Stimulated activated CD8-positive, alpha-beta memory T cell treated with anti-CD3 and anti-CD28 coated beads, Interleukin-4, amount 100 ng/mL, for 48 hours (primary cell): ENCODE results near the gene DLG2.

Source experiments
- DNase-seq: peaks from one replicate; pipeline ENCODE4 v3.0.0-alpha.2; 2020

DLG2 gene

DNA sequence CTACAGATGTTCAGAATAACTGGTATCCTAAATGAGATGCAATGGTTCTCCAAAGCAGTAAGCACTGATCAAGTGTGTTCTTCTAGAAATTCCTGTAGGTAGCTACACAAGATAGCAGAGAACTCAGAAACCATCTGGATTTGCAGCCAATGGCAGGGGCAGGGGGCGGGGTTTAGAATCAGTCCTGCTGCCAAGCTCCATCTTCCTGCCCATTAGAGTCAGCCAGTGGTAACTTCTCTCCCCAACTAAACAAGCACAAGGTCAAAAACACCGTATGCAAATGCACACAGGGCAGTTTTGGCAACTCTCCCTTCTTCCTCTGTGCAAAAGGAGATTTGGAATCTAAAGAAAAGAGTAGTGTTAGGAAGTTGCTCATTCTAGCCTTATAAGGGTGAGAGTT lies 2103.5 kb downstream of the DLG2 start:
- no peak for DNase-seq

GRCh38 chr11:83522911-83523310 lies 2104.2 kb downstream of the DLG2 start:
- no peak for DNase-seq

GRCh38 chr11:83521647-83522596 lies 2105.2 kb downstream of the DLG2 start:
- DNase-seq: no peak

GRCh38 chr11:83520849-83521248 lies 2106.3 kb downstream of the DLG2 start:
- DNase-seq: no peak

- no peak for DNase-seq
These were observed 2115.5 kb downstream of the DLG2 start for GRCh38 chr11:83511646-83512045.

DNA sequence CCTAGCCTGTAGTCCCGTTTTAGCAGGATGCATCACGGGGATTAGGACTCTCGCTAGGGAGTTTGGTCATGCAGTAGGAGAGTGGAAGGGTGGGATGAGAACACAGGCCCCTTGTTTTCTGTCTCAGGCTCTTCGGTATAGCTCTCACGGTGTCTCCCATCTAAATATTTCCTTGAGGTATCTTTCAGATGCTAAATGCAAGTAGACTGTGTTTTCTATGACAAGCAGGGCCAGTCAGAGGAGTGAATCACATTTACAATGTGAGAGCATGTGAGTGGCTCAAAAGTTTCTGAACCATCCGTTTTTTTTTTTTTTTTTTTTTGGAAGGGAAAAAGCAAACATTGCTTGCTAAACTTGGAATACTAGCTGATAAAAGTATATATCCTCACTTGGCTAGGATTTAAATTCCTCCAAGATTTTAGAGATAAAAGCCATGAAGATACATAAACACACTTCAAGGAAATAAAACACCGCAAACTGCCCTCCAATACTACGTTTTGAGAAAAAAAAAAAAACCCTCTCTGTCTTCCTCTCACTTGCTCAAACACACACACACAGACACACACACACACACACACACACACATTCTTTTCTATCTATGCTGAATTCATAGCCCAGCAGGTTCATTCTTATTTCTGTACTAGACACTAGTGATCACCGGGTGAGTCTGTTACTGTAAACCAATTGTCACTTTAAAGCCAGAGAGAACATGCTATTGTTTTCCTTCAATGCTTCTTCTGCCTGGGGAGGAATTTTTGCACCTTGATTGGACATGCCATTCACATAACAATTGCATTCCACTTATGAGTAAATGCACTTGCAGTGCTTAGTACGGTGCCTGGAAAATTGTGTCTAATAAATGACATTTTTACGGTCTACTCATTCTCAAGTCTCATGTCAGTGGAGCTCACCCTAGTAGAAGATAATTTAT lies 2116.3 kb downstream of the DLG2 start:
- DNase-seq: no peak

- no peak for DNase-seq
These were observed 2118.3 kb downstream of the DLG2 start for GRCh38 chr11:83508804-83509203.

- DNase-seq: no peak
These were observed 2125.1 kb downstream of the DLG2 start for GRCh38 chr11:83502041-83502440.

DNA sequence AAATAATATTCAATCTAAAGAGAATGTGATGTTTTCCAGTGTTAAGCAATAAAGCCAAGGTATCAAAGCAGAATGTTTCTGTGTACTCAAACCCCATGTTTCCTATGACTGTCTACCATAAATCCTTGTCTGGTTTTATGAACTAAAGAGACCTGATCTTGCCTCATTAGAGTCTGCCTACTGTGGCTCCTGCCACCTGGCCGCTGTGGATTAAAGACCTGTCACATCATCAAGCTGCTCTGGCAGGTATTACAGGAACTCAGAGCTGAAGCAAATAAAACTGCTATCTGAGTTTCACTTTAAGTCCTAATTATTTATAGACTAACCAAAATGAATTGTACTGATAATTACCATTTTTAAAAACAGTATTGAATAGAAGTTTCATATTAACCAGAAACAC lies 2133.2 kb downstream of the DLG2 start:
- no peak for DNase-seq

GRCh38 chr11:83493034-83493433 lies 2134.1 kb downstream of the DLG2 start:
- DNase-seq: no peak

DNA sequence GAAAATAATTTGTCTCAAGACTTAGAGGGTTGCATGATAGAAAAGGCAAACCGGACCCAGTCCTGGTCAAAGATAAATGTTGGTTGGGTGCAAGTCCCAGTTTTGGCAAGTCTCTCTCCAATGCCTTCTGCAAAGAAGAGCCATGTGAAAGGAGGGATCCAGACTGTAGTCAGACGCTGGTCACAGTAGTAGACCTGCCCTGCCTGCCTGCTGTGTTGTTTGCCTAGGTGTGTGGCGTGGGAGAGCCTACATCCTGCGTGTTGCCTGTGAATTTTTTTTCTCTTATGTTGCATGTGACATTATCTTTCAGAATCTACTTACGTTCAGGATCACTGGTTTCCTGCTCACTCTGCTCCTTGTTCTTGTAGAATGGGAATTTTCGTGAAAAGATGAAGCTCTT lies 2143.3 kb downstream of the DLG2 start:
- DNase-seq: no peak

GRCh38 chr11:83480811-83481210 lies 2146.3 kb downstream of the DLG2 start:
- DNase-seq: no peak

DNA sequence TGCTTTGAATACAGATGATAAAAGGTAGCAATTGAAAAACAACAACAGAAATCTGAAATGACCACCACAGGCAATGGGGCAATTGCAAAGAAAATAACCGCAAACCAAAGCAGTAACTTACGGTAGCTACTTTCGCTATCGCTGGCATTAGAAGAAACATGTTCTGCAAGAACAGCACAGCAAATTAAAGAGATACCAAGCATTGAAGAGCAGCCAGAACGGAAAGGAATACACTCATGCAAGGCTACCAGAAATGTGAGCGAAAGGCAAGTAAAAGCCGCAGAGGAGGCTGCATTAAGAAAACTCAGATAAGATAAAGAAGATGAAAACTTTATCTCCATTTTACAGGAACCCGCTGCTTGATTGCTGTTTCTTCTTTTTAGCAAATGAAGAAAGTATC lies 2146.9 kb downstream of the DLG2 start:
- no peak for DNase-seq

- DNase-seq: no peak
These were observed 2149.4 kb downstream of the DLG2 start for GRCh38 chr11:83477772-83478171.

DNA sequence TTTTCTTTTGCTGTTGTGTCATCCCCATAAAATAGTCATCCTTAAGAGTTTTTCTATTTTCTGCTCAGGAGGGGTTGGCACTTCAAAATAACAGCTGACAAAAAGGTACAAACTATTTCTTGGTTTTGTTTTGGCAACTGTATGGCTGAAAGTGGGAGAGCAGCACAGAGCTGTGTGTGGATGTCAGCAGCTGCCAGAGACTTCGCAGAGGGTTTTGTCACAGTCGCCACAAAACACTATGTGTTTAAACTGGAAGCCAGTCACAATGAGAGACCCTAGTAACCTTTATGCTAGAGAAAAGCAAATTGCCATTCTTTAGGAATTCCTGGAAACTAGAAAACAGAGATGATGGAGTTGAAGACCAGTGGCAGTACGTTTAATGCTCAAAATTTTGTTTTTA lies 2151.4 kb downstream of the DLG2 start:
- DNase-seq: no peak

DNA sequence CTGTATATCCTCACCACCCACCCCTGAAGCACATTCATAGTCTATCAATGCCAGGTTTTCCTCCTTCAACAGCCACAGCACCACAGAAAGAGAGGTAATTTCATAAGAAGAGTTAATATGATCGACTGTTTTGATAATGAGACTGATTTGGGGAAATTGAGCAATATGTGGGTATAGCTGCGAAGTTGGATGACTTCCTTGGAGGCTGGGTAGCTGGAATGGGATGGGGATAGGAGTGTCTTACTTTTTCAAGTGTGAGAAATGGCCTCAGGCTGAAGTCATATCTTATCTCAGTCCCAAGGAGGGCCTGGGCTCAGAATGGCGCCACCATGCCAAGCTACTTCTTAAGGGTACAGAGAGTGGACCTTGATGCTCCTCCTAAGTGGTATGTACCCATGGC lies 2153.4 kb downstream of the DLG2 start:
- DNase-seq: no peak

DNA sequence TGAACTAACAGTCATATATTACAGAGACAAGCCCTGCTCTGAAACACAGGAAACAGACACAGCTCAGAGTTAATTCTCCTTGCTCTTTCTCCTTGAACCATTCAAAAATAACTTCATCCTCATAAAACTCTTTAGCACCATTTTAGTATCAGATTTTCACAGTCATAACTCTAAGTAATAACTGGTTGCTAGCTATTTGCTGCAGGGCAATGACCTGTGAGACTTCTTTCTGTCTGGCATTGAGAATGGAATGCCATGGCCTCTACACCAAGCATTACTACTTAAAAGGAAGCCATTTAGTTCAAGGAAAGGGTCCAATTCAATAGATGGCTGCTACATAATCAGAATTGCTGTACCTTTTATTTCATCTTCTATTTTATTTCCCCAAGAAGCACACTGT lies 2154.3 kb downstream of the DLG2 start:
- no peak for DNase-seq

GRCh38 chr11:83471831-83472727 lies 2155.1 kb downstream of the DLG2 start:
- DNase-seq: no peak

DNA sequence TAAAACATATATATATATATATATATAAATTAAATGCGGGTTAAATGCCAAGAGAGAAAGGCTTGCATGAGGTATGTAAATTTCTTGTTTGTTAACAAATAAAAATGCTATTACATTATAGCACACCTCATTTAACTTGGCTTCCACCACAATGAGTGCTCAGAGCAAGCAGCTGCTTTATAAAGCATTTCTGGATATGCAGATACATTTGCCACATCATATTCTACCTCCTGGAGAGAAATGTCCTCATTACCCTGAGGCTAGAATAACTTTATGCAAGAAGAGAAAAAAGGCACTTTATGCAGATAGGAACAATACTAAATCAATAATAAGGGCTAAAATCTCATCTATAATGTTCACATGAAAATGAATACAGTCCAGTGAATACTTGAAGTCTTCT lies 2159.3 kb downstream of the DLG2 start:
- DNase-seq: no peak

DNA sequence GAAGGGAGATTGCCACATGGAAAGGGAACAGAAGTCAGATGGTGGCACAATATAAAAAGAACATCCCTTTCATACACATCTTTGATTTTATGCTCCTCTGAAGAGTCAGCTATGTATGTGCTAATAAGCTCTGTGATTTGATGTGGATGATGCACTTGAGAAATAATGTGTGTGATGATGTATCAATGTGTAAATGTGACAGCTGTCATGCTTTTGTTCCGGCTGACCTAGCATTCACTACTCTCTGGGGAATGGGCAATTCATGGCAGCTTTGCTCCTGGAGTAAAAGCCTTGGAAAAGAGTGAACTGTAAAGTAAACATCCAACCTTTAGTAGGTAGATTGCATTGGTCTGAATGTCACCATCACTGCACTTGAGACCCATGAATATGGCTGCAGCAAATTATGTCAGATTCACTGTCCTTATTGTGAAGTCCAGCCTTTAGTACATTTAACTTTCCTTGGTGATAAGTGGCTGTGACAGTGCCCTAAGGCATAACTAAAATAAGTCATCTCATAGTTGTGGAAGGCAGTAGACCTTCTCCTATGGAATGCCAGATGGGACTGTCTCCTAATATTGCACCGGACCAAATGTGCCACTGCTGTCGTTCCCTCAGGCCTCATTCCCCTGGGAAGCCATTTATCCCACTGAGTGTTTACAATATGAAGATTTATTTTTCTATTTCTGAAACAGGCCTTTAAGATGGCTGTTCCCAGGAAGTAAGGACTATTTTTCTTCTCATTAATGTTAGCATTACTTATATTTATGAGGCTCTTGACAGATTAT lies 2162.8 kb downstream of the DLG2 start:
- DNase-seq: no peak

- DNase-seq: no peak
These were observed 2167.3 kb downstream of the DLG2 start for GRCh38 chr11:83459798-83460197.

GRCh38 chr11:83456566-83456965 lies 2170.6 kb downstream of the DLG2 start:
- no peak for DNase-seq
